NCI-H187 treated with DMSO at 0.1 percent for 48 hours (cell line): Measurements from ENCODE around the gene C14orf39.
"Not testable (repeated sequence)": the region's sequence is repeated elsewhere in the genome, so short reads cannot be mapped to it uniquely, and the experiment has no call there.

Experiments
- DNase-seq: peaks from one replicate; lab custom pipeline; 2025; lab: John Stamatoyannopoulos, UW

C14orf39 gene

GRCh38 chr14:60488175-60488574 lies 2.3 kb upstream of the C14orf39 start:
- no peak for DNase-seq

DNA sequence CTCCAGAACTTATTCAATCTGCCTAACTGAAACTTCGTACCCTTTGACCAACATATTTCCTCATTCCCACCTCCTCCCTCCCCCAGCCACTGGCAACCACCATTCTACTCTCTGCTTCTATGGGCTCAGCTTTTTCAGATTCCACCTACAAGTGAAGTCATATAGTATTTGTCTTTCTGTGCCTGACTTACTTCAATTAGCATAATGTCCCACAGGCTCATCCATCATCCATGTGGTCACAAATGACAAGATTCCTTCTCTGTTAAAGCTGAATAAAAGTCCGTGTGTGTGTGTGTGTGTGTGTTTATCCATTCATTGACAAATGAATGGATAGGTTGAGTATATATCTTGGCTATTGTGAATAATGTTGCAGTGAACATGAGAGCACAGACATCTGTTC lies 1.3 kb upstream of the C14orf39 start:
- DNase-seq = peak; percentile 89

- DNase-seq = no peak
These were observed 736 bp downstream of the C14orf39 start for GRCh38 chr14:60485057-60485597.

DNA sequence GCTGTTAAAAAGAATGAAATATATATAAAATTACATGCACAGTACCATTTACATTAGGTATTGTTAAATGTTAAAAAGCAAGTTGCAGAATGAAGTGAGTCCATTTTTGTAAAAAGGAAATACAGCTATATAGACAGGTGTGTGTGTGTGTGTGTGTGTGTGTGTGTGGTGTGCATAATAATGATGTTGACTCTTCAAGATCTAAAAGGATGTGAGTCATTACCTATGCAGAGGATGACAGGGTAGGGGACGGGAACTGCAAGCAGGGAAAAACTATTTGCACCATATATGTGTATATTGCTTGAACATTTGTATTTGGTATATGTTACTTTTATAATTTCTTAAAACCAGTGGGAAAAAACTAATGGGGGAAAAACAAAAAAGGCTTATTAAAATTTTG lies 3.1 kb downstream of the C14orf39 start:
- no peak for DNase-seq

GRCh38 chr14:60480248-60480647 lies 5.6 kb downstream of the C14orf39 start:
- DNase-seq = not testable (repeated sequence)

- DNase-seq = no peak
These were observed 30.0 kb downstream of the C14orf39 start for GRCh38 chr14:60455875-60456274.

DNA sequence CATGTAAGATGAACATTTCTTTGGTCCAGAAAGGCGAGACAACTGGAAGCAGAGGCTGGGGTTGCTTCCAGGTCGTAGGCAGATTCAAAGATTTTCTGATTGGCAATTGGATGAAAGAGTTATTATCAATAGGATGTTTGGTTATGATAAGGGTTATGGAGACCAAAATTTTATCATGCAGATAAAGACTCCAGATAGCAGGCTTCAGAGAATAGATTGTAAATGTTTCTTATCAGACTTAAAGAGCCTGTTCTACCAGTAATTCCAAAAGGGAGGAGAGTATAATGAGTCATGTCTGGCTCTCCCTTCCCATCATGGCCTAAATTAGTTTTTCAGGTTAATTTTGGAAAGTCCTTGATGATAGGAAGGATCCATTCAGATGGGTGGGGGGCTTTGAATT lies 55.6 kb downstream of the C14orf39 start:
- no peak for DNase-seq

- no peak for DNase-seq
These were observed 65.8 kb downstream of the C14orf39 start for GRCh38 chr14:60420050-60420449.

DNA sequence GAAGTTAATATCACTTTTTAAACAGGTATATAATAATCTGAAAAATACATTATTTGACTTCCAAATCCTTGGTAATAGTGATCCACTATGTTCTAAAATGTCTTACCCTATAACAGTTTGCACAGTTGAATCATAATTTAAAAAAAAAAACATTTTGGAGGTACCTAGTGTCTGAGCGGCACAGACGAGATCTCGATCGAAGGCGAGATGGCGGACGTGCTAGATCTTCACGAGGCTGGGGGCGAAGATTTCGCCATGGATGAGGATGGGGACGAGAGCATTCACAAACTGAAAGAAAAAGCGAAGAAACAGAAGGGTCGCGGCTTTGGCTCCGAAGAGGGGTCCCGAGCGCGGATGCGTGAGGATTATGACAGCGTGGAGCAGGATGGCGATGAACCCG lies 88.3 kb downstream of the C14orf39 start:
- not testable (repeated sequence) for DNase-seq

- no peak for DNase-seq
These were observed 89.0 kb downstream of the C14orf39 start for GRCh38 chr14:60396718-60397343.
